Mucosa of descending colon (tissue), 3 donors: ENCODE data around the gene NDUFV2. TPM values are rescaled to one million over a fixed set of nuclear protein-coding genes. Genes with fewer than 3 reads are reported as not detected.
"Not testable (repeated sequence)": the region's sequence is repeated elsewhere in the genome, so short reads cannot be mapped to it uniquely, and the experiment has no call there.

ENCODE experiments used
- ATAC-seq: fragments of 200-7000 bp; cut with Tn5 transposase; one replicate; pipeline ENCODE4 v1.9.1; 2020; ENCODE audit warnings: mild to moderate bottlenecking, moderate library complexity
- DNase-seq, 3 donors: peaks; one replicate each; pipeline ENCODE4 v3.0.0-alpha.2; 2020
- H3K36me3 ChIP-seq: fragments of 200-600 bp; one replicate; pipeline ENCODE4 v1.8.0; 2021; ENCODE audit warnings: low read depth, mild to moderate bottlenecking
- H3K4me1 ChIP-seq: fragments of 200-600 bp; one replicate; pipeline ENCODE4 v1.8.0; 2021; ENCODE audit warnings: low read depth, mild to moderate bottlenecking
- H3K4me3 ChIP-seq: fragments of 200-600 bp; one replicate; pipeline ENCODE4 v1.8.0; 2021; ENCODE audit warnings: mild to moderate bottlenecking
- H3K9me3 ChIP-seq: fragments of 200-600 bp; one replicate; pipeline ENCODE4 v1.8.0; 2021; ENCODE audit warnings: mild to moderate bottlenecking
- intact Hi-C, 2 donors: fragments of 100-400 bp; cut with DNase I in 1 of 2; cut with micrococcal nuclease in 1 of 2; formaldehyde crosslinking; loops; one replicate each; pipeline versions ENCODE4 v1.11.0 to v1.11.1; 2022; cut with DNase I, micrococcal nuclease
- total RNA-seq, 3 donors: library from RNA; stranded (reverse); fragmentation: NEBNext Ultra II Directional in 2 of 3; extraction: Animal tissue kit (Norgen Biotek cat#: 25700) in 2 of 3; gene quantifications; one replicate each; pipeline versions ENCODE4 v1.2.1 to v1.2.4, GENCODE V29; 2021 to 2023
- TF ChIP-seq, protein P1 (sequence below): fragments of 200-600 bp; IDR thresholded peaks from one replicate; pipeline ENCODE4 v1.8.0; 2022; ENCODE audit warnings: antibody characterized with exemption, mild to moderate bottlenecking
- donor health status: DM: no; HTN: no; CAD: no; lungs with moderate emphysema.
- donor health status: DM: no; HTN: no; CAD: no.
- donor health status: DM: no; HTN: yes; CAD: no.

The NDUFV2 gene
- total RNA-seq, 3 donors from 2014 or later: 146 to 199 (median 163) TPM

DNA sequence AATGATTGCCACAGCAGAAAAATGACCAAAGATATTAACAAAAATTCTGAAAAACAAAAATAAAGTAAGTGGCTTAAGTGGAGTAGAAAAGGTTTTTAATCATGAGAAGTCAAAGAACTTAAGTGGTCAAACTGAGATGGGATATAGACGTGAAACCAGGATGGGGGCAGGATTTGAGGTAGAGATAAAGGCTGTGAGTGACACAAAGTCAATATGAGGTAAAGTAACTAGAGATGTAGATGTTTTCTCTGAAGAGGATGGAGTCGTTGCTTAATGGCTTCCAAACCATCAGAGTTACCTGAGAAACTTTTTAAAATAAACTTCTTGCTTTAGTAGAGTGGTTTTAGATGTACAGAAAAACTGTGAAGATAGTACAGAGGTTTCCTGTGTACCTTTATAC is 55.3 kb downstream of the NDUFV2 start:
- no peak for DNase-seq
- intact Hi-C loops: no loop called here
- Histone ChIP-seq H3K36me3 (no peaks in the 10 kb centered on the region), H3K4me1 (no peaks in the 10 kb centered on the region), H3K9me3 (peaks cover 4% of the 10 kb centered on the region), H3K4me3 (no peak overlapping the region)
- no peak for ATAC-seq
- TF ChIP-seq, protein P1, sequence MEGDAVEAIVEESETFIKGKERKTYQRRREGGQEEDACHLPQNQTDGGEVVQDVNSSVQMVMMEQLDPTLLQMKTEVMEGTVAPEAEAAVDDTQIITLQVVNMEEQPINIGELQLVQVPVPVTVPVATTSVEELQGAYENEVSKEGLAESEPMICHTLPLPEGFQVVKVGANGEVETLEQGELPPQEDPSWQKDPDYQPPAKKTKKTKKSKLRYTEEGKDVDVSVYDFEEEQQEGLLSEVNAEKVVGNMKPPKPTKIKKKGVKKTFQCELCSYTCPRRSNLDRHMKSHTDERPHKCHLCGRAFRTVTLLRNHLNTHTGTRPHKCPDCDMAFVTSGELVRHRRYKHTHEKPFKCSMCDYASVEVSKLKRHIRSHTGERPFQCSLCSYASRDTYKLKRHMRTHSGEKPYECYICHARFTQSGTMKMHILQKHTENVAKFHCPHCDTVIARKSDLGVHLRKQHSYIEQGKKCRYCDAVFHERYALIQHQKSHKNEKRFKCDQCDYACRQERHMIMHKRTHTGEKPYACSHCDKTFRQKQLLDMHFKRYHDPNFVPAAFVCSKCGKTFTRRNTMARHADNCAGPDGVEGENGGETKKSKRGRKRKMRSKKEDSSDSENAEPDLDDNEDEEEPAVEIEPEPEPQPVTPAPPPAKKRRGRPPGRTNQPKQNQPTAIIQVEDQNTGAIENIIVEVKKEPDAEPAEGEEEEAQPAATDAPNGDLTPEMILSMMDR: no peak

DNA sequence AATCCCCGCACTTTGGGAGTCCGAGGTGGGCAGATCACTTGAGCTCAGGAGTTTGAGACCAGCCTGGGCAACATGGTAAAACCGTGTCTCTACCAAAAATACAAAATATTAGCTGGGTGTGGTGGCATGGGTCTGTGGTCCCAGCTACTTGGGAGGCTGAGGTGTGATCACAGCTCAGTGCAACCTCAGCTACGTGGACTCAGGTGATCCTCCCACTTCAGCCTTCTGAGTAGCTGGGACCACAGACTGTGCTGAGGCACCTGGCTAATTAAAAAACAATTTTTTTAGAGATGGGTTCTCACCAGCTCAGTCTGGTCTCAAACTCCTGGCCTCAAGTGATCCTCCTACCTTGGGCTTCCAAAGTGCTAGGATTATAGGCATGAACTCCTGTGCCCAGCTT is 57.5 kb downstream of the NDUFV2 start:
- TF ChIP-seq, protein P1: no peak

DNA sequence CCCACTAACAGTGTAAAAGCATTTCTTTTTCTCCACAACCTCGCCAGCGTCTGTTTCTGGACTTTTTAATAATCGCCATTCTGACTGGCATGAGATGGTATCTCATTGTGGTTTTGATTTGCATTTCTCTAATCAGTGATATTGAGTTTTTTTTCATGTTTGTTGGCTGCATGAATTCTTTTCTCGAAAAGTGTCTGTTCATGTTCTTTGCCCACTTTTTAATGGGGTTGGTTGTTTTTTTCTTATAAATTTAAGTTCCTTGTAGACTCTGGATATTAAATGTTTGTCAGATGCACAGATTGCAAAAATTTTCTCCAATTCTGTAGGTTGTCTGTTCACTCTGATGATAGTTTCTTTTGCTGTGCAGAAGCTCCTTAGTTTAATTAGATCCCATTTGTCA is 60.2 kb downstream of the NDUFV2 start:
- DNase-seq, H3K36me3 ChIP-seq, H3K4me3 ChIP-seq, intact Hi-C loops, H3K4me1 ChIP-seq, ATAC-seq: not testable (repeated sequence)
- H3K9me3 ChIP-seq: peaks cover 22% of the 10 kb centered on the region

More for the DNA sequence above, 57.5 kb downstream of the NDUFV2 start:
- Histone ChIP-seq H3K9me3 (peaks cover 22% of the 10 kb centered on the region), H3K4me3 (no peak overlapping the region), H3K36me3 (no peaks in the 10 kb centered on the region), H3K4me1 (no peaks in the 10 kb centered on the region)
- DNase-seq (no peak), ATAC-seq (no peak)
- intact Hi-C loops: no loop called here

DNA sequence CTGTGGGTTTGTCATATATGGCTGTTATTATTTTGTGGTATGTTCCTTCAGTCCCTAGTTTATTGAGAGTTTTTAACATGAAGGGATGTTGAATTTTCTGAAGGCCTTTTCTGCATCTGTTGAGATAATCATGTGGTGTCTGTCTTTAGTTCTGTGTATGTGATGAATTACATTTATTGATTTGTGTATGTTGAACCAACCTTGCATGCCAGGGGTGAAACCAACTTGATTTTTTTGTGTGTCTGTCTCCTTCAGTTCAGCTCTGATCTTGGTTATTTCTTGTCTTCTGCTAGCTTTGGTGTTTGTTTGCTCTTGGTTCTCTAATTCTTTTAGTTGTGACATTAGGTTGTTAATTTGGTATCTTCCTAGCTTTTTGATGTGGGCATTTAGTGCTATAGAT is 61.6 kb downstream of the NDUFV2 start:
- not testable (repeated sequence) for DNase-seq

DNA sequence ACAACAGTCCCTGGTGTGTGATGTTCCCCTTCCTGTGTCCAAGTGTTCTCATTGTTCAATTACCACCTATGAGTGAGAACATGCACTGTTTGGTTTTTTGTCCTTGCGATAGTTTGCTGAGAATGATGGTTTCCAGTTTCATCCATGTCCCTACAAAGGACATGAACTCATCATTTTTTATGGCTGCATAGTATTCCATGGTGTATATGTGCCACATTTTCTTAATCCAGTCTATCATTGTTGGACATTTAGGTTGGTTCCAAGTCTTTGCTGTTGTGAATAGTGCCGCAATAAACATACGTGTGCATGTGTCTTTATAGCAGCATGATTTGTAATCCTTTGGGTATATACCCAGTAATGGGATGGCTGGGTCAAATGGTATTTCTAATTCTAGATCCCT is 63.4 kb downstream of the NDUFV2 start:
- H3K4me1 ChIP-seq, ATAC-seq, H3K4me3 ChIP-seq, DNase-seq, intact Hi-C loops, H3K36me3 ChIP-seq: not testable (repeated sequence)
- H3K9me3 ChIP-seq: peaks cover 22% of the 10 kb centered on the region

More for the DNA sequence above, 61.6 kb downstream of the NDUFV2 start:
- intact Hi-C loops, H3K4me3 ChIP-seq, H3K4me1 ChIP-seq, H3K36me3 ChIP-seq, ATAC-seq: not testable (repeated sequence)
- H3K9me3 ChIP-seq: peaks cover 22% of the 10 kb centered on the region

DNA sequence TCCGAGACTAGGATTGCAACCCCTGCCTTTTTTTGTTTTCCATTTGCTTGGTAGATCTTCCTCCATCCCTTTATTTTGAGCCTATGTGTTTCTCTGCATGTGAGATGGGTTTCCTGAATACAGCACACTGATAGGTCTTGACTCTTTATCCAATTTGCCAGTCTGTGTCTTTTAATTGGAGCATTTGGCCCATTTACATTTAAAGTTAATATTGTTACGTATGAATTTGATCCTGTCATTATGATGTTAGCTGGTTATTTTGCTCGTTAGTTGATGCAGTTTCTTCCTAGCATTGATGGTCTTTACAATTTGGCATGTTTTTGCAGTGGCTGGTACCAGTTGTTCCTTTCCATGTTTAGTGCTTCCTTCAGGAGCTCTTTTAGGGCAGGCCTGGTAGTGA is 67.0 kb downstream of the NDUFV2 start:
- intact Hi-C loops, H3K9me3 ChIP-seq, DNase-seq, ATAC-seq, H3K36me3 ChIP-seq, H3K4me3 ChIP-seq, H3K4me1 ChIP-seq: not testable (repeated sequence)

DNA sequence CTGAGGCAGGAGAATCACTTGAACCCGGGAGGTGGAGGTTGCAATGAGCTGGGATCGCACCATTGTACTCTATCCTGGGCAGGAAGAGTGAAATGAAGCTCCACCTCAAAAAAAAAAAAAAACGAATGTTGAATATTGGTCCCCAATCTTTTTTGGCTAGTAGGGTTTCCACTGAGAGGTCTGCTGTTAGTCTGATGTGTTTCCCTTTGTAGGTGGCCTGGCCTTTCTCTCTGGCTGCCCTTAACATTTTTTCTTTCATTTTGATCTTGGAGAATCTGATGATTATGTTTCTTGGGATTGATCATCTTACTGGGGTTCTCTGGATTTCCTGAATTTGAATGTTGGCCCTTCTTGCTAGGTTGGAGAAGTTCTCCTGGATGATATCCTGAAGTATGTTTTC is 69.4 kb downstream of the NDUFV2 start:
- ATAC-seq, DNase-seq, intact Hi-C loops: not testable (repeated sequence)

DNA sequence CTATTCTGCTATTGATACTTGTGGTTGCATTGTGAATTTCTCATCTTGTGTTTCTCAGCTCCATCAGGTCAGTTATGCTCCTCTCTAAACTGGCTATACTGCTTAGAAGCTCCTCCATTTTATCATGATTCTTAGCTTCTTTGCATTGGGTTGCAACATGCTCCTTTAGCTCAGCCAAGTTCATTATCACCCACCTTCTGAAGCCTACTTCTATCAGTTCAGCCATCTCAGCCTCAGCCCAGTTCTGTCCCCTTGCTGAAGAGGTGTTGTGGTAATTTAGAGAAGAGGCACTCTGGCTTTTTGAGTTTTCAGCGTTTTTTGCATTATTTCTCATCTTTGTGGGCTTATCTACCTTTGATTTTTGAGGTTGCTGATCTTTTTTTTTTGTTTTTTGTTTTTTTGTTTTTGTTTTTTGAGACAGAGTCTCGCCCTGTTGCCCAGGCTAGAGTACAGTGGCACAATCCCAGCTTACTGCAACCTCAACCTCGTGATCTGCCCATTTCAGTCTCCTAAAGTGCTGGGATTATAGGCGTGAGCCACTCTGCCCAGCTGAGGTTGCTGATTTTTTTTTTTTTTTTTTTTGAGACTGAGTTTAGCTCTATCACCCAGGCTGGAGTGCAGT is 70.1 kb downstream of the NDUFV2 start:
- TF ChIP-seq, protein P1: no peak
- H3K4me3 ChIP-seq: no peak overlapping the region
- H3K9me3 ChIP-seq: no peaks in the 10 kb centered on the region
- H3K4me1 ChIP-seq: no peaks in the 10 kb centered on the region
- intact Hi-C loops: no loop called here
- no peaks in the 10 kb centered on the region for H3K36me3 ChIP-seq
- ATAC-seq (no peak), DNase-seq (no peak)

More for the DNA sequence above, 69.4 kb downstream of the NDUFV2 start:
- H3K4me1 ChIP-seq, H3K36me3 ChIP-seq, H3K4me3 ChIP-seq, H3K9me3 ChIP-seq: not testable (repeated sequence)
